Fibroblast of villous mesenchyme (primary cell): ENCODE measurements around the gene CXCL3. TPM values are rescaled to one million over a fixed set of nuclear protein-coding genes. Genes with fewer than 3 reads are reported as not detected.

Experiments used
- DNase-seq: peaks from one replicate; pipeline ENCODE4 v3.0.0-alpha.2; 2010; ENCODE audit warnings: low read depth
- H3K4me3 ChIP-seq: 2 replicates; pipeline ENCODE4 v1.5.1; 2011; ENCODE audit warnings: low read depth, mild to moderate bottlenecking, low read length
- CTCF ChIP-seq: IDR thresholded peaks from 2 replicates; pipeline ENCODE4 v1.5.1; 2012; ENCODE audit warnings: low read depth, mild to moderate bottlenecking, low read length; ENCODE audit not compliant: insufficient read depth
- total RNA-seq: library from RNA; depleted of rRNA; stranded (reverse); fragments of >200 nt; gene quantifications from 2 replicates; pipeline ENCODE4 v1.2.3, GENCODE V29; 2012

CXCL3 gene
- total RNA-seq, 1 donor: 3.0 TPM

GRCh38 chr4:74055498-74055897 is 17.0 kb upstream of the CXCL3 start:
- H3K4me3 ChIP-seq: no peak overlapping the region
- TF ChIP-seq CTCF: no peak
- DNase-seq: peak; percentile 21

- TF ChIP-seq CTCF: no peak
- DNase-seq: no peak
Measured at GRCh38 chr4:74055096-74055495, 16.6 kb upstream of the CXCL3 start.

GRCh38 chr4:74054483-74055047 is 16.1 kb upstream of the CXCL3 start:
- no peak for TF ChIP-seq CTCF
- no peak for DNase-seq
- no peak overlapping the region for H3K4me3 ChIP-seq

More at GRCh38 chr4:74055096-74055495, 16.6 kb upstream of the CXCL3 start:
- H3K4me3 ChIP-seq: no peak overlapping the region

- H3K4me3 ChIP-seq: no peak overlapping the region
- TF ChIP-seq CTCF: no peak
- no peak for DNase-seq
Measured at GRCh38 chr4:74047152-74047551, 8.7 kb upstream of the CXCL3 start.

GRCh38 chr4:74045772-74046171 is 7.3 kb upstream of the CXCL3 start:
- TF ChIP-seq CTCF: no peak
- H3K4me3 ChIP-seq: no peak overlapping the region
- no peak for DNase-seq

GRCh38 chr4:74045247-74045646 is 6.8 kb upstream of the CXCL3 start:
- peak; percentile 31 for DNase-seq
- no peak for TF ChIP-seq CTCF
- H3K4me3 ChIP-seq: no peak overlapping the region

GRCh38 chr4:74044677-74045076 is 6.2 kb upstream of the CXCL3 start:
- no peak for TF ChIP-seq CTCF
- DNase-seq: no peak
- H3K4me3 ChIP-seq: no peak overlapping the region
